ENCODE data around the gene CELF6.
"Not testable (repeated sequence)": the region's sequence is repeated elsewhere in the genome, so short reads cannot be mapped to it uniquely, and the experiment has no call there.

Gene CELF6

GRCh38 chr15:72315706-72316370, 4.1 kb downstream of the CELF6 start:
- peak; percentile 75 for DNase-seq

GRCh38 chr15:72313881-72314280, 6.1 kb downstream of the CELF6 start:
- no peak for DNase-seq

DNA sequence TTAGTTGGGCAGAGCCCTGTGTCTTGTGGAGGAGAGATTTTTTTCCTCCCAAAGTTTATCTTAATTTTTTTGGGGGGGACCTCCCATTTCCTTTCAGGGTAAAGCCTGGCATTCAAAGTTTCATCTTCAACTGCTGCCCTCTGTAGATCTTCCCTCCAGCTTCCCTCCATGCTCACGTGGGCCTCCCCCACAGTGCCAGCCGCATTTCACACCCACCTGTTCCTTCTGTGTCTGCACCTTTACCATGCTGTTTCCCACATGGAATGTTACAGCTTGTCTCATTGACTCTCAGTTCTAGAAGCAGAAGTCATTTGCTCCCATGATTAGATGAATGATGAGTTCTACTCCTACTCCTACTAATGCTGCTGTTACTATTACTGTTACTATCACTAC, 6.5 kb downstream of the CELF6 start:
- DNase-seq: no peak

DNA sequence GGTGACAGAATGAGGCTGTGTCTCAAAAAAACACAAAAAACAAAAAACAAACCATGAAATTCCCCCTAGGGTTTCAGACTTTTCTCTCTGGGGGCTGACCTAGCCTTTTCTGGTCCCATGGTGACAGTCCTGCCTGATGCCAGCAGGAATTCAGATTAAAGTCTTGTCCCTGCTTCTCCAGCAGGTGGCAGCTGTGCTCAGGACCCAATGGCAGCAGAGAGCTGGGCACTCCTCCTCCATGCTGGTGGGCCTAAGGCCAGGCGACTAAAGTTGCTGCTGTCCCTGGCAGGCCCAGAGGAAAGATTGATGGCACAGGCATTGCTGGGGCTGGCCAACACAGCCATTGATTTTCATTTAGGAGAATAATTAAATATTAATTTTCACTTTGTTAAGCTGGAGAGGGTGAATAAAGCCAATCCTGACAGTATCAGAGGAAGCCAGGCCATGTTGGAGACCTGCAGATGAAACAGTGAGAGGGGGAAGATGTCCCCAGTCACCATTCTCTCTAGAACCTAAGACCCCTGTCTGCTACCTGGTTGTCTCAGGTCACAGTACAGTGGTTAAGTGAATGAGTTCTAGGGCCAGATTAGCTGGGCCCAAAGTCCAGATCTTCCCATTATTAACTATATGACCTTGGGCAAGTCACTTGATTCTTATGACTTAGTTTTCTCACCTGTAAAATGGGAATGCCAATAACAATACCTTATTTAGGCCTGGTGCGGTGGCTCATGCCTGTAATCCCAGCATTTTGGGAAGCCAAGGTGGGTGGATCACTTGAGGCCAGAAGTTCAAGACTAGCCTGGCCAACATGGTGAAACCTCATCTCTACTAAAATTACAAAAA, 7.1 kb downstream of the CELF6 start:
- DNase-seq: peak; percentile 62

GRCh38 chr15:72307026-72307425, 12.9 kb downstream of the CELF6 start:
- no peak for DNase-seq

GRCh38 chr15:72306211-72306785, 13.7 kb downstream of the CELF6 start:
- DNase-seq: peak; percentile 87

GRCh38 chr15:72304596-72304995, 15.4 kb downstream of the CELF6 start:
- DNase-seq: no peak

DNA sequence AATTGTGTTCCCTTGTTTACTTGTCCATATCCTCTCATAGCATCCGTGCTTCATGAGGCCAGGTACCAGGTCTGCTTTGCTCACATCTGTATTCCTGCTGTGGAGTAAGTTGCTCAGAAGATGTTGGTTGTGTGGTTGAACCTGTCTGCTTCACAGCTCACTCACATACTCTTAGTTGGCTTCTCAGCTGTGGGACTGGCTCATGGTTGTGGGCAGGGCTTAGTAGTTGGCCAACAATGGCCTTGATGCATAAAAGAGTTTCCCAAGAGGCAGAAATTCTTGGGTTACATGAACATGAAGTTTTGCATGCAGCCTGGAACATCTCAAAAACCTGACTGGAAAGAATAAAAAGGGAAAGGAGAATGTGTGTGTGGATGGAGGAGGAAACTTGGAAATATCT, 17.0 kb downstream of the CELF6 start:
- no peak for DNase-seq

DNA sequence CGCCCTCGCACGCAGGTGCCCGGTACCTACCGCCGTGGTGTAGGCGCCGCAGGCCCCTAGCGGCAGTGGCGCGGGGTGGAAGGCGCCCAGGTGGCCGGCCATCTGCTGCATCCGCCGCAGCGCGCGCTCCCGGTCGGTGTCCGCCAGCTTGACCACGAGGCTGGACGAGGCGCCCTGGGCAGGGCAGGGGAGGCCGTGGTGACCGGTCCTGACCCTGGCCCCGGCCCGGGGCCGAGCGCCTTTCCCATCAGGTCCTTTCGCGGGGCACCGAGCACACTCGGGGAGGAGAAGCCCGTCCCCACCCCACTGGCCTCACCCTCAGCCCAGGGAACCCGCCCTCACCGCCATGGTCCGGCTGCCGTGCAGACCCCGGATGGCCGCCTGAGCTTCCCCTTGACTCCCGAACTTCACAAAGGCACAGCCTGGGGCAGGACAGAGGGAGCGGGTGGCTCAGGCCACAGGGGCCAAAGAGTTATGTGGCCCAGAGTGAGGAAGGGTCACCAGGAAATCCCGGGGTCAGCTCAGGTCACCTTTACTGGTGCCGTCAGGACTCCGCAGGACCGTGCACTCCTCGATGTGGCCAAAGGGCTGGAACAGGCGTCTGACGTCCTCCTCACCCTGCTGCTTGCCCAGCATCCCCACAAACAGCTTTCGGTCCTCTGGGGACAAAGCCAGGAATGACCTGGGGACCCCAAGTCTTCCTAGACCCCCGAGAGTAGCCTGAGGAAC, 30.2 kb downstream of the CELF6 start:
- no peak for DNase-seq

DNA sequence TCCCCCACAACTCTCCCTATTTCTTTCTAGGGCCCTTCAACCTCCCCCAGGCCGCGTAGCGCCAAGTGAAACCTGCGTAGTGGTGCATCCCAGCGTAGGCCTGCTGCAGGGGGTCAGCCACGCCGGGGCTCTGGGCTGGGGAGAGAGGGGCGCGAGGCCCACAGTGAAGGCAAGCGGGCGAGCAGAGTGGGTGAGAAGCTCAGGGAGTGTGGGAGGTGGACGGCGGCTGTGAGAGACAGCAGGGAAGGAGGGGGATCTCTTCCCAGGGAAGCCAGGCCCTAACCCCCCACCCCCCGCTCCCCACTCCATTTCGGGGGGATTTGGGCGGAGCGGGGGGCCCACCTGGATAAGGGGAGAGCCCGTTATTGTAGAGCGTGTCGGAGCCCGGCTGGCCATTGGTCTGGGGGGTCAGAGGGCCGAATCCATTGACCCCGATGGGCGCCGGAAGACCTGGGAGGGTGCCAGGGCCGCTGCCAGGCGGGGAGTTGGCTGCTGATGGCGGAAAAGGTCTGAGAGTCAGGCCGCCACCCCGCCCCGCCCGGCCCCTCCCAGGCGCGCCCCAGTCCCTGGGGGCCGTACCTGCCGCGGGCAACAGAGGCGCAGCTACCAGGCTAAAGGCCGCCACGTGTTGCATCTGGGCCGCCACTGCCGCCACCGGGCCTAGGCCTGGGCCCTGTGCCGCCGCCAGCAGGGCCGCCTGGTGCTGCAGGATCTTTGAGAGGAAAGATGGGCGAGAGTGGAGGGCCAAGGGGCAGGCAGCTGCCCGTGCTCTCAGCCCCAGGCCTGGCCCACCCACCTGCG, 31.0 kb downstream of the CELF6 start:
- no peak for DNase-seq

GRCh38 chr15:72285927-72286516, 33.9 kb downstream of the CELF6 start:
- DNase-seq: no peak

- DNase-seq: no peak
Measured at GRCh38 chr15:72285402-72285801, 34.6 kb downstream of the CELF6 start.

GRCh38 chr15:72284781-72285180, 35.2 kb downstream of the CELF6 start:
- no peak for DNase-seq

DNA sequence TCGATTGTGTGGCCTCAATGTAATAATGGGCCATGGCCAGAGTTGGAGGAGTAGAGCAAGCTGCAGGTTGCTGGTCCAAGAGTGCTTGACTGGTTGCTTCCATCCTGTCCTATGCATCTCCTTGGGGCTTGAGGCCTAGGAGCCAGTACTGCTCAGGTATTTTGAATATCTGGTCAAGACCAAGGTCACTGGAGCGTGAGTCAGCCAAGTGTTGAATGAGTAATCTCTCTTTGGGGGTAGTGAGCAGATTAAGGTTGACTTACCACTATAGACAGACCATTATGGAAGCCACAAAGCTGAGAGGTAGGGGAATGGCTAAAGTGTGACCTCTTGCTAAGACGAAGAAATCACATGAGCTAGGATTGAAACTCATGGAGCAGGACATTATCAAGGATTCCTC, 38.2 kb downstream of the CELF6 start:
- DNase-seq: no peak

DNA sequence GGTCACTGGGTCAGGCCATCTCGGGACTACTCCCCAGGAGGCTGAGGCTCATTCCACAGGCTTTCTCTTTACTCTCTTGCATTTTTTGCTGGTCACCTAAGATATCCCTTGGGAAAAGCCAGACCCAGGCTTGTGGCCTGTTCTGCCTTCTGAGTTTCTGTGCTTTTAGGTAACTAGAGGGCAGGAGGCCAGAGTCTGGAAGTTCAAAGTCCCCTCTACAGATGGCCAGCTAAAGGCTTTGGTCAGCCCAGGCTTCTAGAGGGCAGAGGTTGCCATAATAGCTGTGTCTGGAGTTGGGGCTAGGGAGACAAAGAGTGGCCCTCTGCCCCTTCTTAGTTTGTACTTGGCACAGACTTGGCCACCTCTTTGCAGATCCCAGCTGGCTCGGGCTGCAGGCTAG, 39.2 kb downstream of the CELF6 start:
- DNase-seq: no peak

GRCh38 chr15:72278737-72279136, 41.2 kb downstream of the CELF6 start:
- no peak for DNase-seq

DNA sequence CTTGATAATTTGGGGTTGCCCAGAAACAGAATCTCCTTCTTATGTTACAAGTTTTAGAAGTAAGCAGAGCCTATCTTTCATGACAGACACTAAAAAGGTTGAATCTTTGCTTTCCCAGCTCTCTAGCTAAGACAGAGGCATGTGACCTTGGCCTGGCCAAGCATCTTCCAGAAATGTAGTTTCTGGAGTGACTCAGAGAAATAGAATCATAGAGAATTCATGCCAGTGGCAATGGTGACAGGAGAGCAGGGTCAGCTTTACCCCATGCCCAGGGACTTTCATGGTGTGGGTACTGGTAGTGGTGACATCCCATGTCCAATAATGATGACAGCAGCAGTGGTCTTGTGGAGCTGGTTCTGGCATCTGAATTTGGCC, 43.6 kb downstream of the CELF6 start:
- no peak for DNase-seq

GRCh38 chr15:72275635-72276325, 44.2 kb downstream of the CELF6 start:
- not testable (repeated sequence) for DNase-seq

DNA sequence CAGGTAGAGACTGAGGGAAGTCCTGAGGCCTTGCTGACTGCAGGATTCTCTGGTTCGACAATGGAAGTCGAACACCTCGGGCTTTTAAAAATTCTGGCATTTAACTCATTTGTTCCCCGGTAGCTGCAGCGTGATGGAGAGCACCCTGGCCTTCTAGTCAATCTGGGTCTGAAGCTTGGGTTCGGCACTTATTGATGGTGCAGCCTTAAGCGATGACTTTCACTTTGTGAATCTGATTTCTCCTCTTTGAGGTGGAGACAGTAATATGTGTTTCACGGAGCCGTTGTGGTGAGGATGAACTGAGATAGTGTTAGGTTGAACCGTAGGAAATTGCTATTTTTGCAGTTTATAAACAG, 47.0 kb downstream of the CELF6 start:
- DNase-seq: no peak

GRCh38 chr15:72272213-72272996, 47.6 kb downstream of the CELF6 start, which contains the start of gene PARP6:
Gene PARP6, minus strand, starts transcription at chr15:72272554. Its CDS starts 5,077 bp downstream, at chr15:72267477.
- peak; percentile 99 for DNase-seq

DNA sequence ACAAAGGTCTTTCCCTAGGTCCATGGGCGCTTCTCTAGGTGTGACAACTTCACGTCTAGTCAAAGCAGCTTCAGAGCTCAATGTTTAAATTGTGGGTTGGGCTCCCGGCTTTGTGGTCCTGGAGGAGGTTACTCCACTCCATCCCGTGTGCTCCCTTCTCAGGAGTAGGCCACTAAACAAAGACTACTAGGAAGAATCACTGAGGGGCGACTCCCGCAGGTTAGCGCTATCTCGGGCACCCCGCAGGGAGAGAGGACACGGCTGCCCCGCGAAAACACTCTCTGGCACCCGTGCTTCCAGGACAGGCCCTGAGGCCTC, 48.1 kb downstream of the CELF6 start:
- no peak for DNase-seq

Data from NCI-H1105 (cell line).